A204.1 (cell line): ENCODE measurements around the gene IREB2.

Source experiments
- FAIRE-seq: peaks from 2 replicates; lab custom pipeline; 2012; peaks lifted over from hg19 to GRCh38; lab: Jason Lieb, UNC

IREB2 gene

DNA sequence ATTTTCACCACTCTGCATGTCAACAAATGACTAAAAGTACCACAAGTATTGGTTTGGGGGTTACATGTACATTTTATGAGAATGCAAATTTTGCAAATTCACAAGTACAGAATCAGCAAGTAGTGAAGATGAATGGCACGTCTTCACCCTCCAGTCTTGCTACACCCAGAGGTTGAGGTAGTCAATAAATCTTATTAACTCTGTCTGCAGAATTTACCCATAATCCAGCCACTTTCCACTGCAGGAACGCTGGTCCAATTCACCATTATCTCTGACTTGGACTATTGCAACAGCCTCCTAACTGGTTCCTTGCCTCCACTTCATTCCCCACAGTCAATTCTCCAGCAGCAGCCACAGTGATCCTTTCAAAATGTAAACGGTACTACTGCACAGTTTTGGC is 112.8 kb downstream of the IREB2 start:
- no peak for FAIRE-seq
